ENCODE results near the gene TVP23A.
A peak's percentile ranks its signal among the peaks of the same experiment; 100 is the strongest.

The TVP23A gene

GRCh38 chr16:10817963-10818941, at the start of gene TVP23A:
TSS of gene TVP23A (minus strand) at chr16:10818794. CDS start at chr16:10818493, 301 bp downstream.
- Histone ChIP-seq H3K9ac (ENCODE audit: low read depth, low read length) (no peak within 1 kb of the TSS), H3K36me3 (ENCODE audit: control insufficient read depth, insufficient read depth, low read length) (no peaks in the 10 kb centered on the region), H3K9me3 (ENCODE audit: control insufficient read depth, insufficient read depth, low read length) (no peaks in the 10 kb centered on the region), H3K27me3 (ENCODE audit: control insufficient read depth, insufficient read depth, low read length) (peaks cover 5% of the 10 kb centered on the region; the same call in 1 of the 2 replicates), H3K27ac (ENCODE audit: low read depth, low read length) (no peak within 1 kb of the TSS), H3K4me1 (ENCODE audit: control insufficient read depth, insufficient read depth, low read length) (no peaks in the 10 kb centered on the region), H3K4me3 (ENCODE audit: low read depth, low read length) (peak within 1 kb of the TSS; percentile 66)

DNA sequence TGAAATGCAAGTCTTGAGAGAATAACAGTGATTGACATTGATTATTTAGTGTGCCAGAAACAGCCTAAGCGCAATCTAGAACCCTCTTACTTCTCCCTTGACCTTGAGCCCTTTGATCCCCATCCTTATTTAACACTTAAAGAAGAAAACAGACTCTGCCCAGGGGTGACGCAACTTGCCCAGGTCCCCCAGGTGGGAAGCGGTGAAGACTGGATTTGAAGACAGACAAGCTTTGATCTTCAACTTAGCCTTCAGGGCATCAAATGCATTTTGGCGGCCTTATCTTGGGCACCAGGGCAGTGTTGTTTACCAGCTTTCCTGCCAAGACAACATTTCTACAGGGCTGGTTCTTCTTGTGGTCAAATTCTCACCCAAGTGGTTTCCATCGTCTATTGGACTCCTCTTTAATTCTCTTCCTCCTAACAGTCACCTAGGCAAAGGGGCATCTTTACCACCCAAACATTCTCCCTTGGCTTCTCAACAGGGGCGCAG, 49.6 kb upstream of the TVP23A start:
- H3K36me3 ChIP-seq (ENCODE audit: control insufficient read depth, insufficient read depth, low read length) = no peaks in the 10 kb centered on the region
- 0 out of 2 replicates have a peak, but pooled peaks cover 3% of the 10 kb centered on the region for H3K4me1 ChIP-seq (ENCODE audit: control insufficient read depth, insufficient read depth, low read length)
- H3K27me3 ChIP-seq (ENCODE audit: control insufficient read depth, insufficient read depth, low read length) = no peaks in the 10 kb centered on the region
- no peak overlapping the region for H3K4me3 ChIP-seq (ENCODE audit: low read depth, low read length)
- no peak overlapping the region for H3K27ac ChIP-seq (ENCODE audit: low read depth, low read length)
- H3K9ac ChIP-seq (ENCODE audit: low read depth, low read length) = no peak overlapping the region
- no peaks in the 10 kb centered on the region for H3K9me3 ChIP-seq (ENCODE audit: control insufficient read depth, insufficient read depth, low read length)

DNA sequence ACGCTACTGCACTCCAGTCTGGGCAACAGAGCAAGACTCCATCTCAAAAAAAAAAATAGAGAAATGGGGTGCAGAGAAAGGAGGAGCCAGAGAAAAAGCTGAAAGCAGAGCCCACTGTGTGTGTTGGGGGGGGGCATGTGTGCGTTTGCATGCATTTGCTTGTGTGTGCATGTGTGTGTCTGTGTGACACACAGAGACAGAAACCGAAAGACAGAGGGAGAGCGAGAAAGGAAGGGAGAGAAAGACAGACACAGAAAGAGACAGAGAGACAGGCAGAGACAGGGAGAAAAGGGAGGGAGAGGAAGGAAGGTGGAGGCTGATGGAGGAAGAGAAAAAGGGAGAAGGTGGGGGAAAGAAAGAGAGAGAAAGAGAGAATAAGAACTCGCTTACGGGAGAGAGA, 48.6 kb upstream of the TVP23A start:
- H3K27me3 ChIP-seq (ENCODE audit: control insufficient read depth, insufficient read depth, low read length) = no peaks in the 10 kb centered on the region
- no peak overlapping the region for H3K4me3 ChIP-seq (ENCODE audit: low read depth, low read length)
- no peaks in the 10 kb centered on the region for H3K9me3 ChIP-seq (ENCODE audit: control insufficient read depth, insufficient read depth, low read length)
- no peak overlapping the region for H3K27ac ChIP-seq (ENCODE audit: low read depth, low read length)
- no peaks in the 10 kb centered on the region for H3K36me3 ChIP-seq (ENCODE audit: control insufficient read depth, insufficient read depth, low read length)
- no peak overlapping the region for H3K9ac ChIP-seq (ENCODE audit: low read depth, low read length)
- 0 out of 2 replicates have a peak, but pooled peaks cover 3% of the 10 kb centered on the region for H3K4me1 ChIP-seq (ENCODE audit: control insufficient read depth, insufficient read depth, low read length)

DNA sequence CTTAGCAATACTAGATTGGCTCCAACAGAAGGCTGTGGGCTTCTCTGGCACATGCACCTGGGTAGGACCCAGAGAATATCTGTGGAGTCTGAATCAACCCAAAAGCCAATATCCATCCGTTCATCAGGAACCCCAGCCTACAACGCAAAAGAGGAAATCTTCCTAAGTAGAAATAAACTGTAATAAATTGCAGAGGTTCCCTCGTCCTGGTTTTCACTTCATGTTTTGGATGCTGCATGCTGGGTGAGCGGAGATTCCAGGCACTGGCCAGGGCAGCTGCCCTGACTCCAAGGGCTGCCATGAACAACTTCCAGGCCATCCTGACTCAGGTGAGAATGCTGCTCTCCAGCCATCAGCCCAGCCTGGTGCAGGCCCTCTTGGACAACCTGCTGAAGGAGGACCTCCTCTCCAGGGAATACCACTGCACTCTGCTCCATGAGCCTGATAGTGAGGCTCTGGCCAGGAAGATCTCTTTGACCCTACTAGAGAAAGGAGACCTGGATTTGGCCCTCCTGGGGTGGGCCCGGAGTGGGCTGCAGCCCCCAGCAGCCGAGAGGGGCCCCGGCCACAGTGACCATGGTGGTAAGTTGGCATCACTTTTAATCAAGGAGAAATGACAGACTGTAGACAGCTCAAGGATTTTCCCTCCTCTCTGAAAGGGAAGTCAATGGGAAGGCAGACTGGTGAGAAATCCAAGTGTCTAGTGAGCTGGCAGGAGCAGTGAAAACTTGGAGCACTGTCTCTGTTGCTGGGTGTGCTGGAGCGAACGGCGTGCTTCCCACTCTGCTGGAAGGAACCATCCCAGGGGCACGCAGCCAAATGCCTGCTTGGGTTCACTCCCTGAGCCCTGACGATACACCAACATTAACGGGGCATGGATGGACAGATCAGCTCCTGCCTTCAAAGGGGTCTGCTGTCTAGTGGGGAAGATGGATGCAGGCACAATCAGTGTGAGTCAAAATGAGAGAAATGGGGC, 47.7 kb upstream of the TVP23A start:
- no peak overlapping the region for H3K9ac ChIP-seq (ENCODE audit: low read depth, low read length)
- no peaks in the 10 kb centered on the region for H3K9me3 ChIP-seq (ENCODE audit: control insufficient read depth, insufficient read depth, low read length)

GRCh38 chr16:10862438-10862837, 43.8 kb upstream of the TVP23A start:
- H3K9ac ChIP-seq (ENCODE audit: low read depth, low read length) = no peak overlapping the region
- no peak overlapping the region for H3K27ac ChIP-seq (ENCODE audit: low read depth, low read length)
- H3K9me3 ChIP-seq (ENCODE audit: control insufficient read depth, insufficient read depth, low read length) = no peaks in the 10 kb centered on the region
- H3K4me1 ChIP-seq (ENCODE audit: control insufficient read depth, insufficient read depth, low read length) = no peaks in the 10 kb centered on the region
- no peak overlapping the region for H3K4me3 ChIP-seq (ENCODE audit: low read depth, low read length)
- H3K27me3 ChIP-seq (ENCODE audit: control insufficient read depth, insufficient read depth, low read length) = no peaks in the 10 kb centered on the region
- no peaks in the 10 kb centered on the region for H3K36me3 ChIP-seq (ENCODE audit: control insufficient read depth, insufficient read depth, low read length)

More for the DNA sequence above, 47.7 kb upstream of the TVP23A start:
- H3K4me1 ChIP-seq (ENCODE audit: control insufficient read depth, insufficient read depth, low read length) = 0 out of 2 replicates have a peak, but pooled peaks cover 2% of the 10 kb centered on the region
- no peak overlapping the region for H3K27ac ChIP-seq (ENCODE audit: low read depth, low read length)
- H3K27me3 ChIP-seq (ENCODE audit: control insufficient read depth, insufficient read depth, low read length) = no peaks in the 10 kb centered on the region
- no peak overlapping the region for H3K4me3 ChIP-seq (ENCODE audit: low read depth, low read length)
- no peaks in the 10 kb centered on the region for H3K36me3 ChIP-seq (ENCODE audit: control insufficient read depth, insufficient read depth, low read length)

DNA sequence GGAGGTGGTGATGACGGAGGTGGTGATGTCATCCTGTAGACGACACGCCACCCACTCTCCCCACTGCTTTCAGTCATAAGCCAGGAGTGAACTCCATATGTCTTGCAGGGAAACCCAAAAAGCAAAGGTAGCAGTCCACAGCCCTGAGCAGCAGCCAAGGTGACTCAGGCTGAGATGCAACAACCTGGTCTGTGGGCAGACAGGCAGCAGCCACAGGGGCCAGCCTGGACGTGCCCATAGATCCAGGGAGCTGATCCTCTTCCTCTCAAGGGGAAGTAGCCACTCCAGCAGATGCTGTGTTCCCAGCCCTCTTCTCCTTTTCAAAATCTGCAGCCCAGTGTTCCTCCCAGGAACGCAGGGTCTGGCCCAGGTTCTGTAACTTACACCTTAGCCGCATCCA, 41.1 kb upstream of the TVP23A start:
- Histone ChIP-seq H3K9me3 (ENCODE audit: control insufficient read depth, insufficient read depth, low read length) (no peaks in the 10 kb centered on the region), H3K27me3 (ENCODE audit: control insufficient read depth, insufficient read depth, low read length) (no peaks in the 10 kb centered on the region), H3K36me3 (ENCODE audit: control insufficient read depth, insufficient read depth, low read length) (no peaks in the 10 kb centered on the region), H3K27ac (ENCODE audit: low read depth, low read length) (no peak overlapping the region), H3K9ac (ENCODE audit: low read depth, low read length) (no peak overlapping the region), H3K4me1 (ENCODE audit: control insufficient read depth, insufficient read depth, low read length) (no peaks in the 10 kb centered on the region), H3K4me3 (ENCODE audit: low read depth, low read length) (no peak overlapping the region)

DNA sequence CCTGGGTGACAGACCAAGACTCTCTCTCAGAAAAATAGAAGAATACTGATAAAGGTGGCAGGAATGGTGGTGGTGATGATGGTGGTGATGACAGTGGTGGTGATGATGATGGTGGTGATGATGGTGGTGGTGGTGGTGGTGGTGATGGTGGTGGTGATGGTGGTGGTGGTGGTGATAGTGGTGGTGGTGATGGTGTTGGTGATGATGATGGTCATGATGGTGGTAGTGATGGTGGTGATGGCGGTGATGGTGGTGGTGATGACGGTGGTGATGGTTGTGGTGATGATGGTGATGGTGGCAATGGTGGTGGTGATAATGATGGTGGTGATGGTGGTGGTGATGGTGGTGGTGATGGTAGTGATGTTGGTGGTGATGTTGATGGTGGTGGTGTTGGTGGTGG, 40.4 kb upstream of the TVP23A start:
- Histone ChIP-seq H3K4me3 (ENCODE audit: low read depth, low read length) (no peak overlapping the region), H3K27ac (ENCODE audit: low read depth, low read length) (no peak overlapping the region), H3K9me3 (ENCODE audit: control insufficient read depth, insufficient read depth, low read length) (no peaks in the 10 kb centered on the region), H3K4me1 (ENCODE audit: control insufficient read depth, insufficient read depth, low read length) (no peaks in the 10 kb centered on the region), H3K9ac (ENCODE audit: low read depth, low read length) (no peak overlapping the region), H3K36me3 (ENCODE audit: control insufficient read depth, insufficient read depth, low read length) (no peaks in the 10 kb centered on the region), H3K27me3 (ENCODE audit: control insufficient read depth, insufficient read depth, low read length) (no peaks in the 10 kb centered on the region)

GRCh38 chr16:10858203-10858602, 39.6 kb upstream of the TVP23A start:
- Histone ChIP-seq H3K4me1 (ENCODE audit: control insufficient read depth, insufficient read depth, low read length) (no peaks in the 10 kb centered on the region), H3K27ac (ENCODE audit: low read depth, low read length) (no peak overlapping the region), H3K9ac (ENCODE audit: low read depth, low read length) (no peak overlapping the region), H3K9me3 (ENCODE audit: control insufficient read depth, insufficient read depth, low read length) (no peaks in the 10 kb centered on the region), H3K36me3 (ENCODE audit: control insufficient read depth, insufficient read depth, low read length) (no peaks in the 10 kb centered on the region), H3K27me3 (ENCODE audit: control insufficient read depth, insufficient read depth, low read length) (no peaks in the 10 kb centered on the region), H3K4me3 (ENCODE audit: low read depth, low read length) (no peak overlapping the region)

- Histone ChIP-seq H3K9me3 (ENCODE audit: control insufficient read depth, insufficient read depth, low read length) (no peaks in the 10 kb centered on the region), H3K27ac (ENCODE audit: low read depth, low read length) (no peak overlapping the region), H3K27me3 (ENCODE audit: control insufficient read depth, insufficient read depth, low read length) (no peaks in the 10 kb centered on the region), H3K4me3 (ENCODE audit: low read depth, low read length) (no peak overlapping the region), H3K9ac (ENCODE audit: low read depth, low read length) (no peak overlapping the region), H3K36me3 (ENCODE audit: control insufficient read depth, insufficient read depth, low read length) (no peaks in the 10 kb centered on the region), H3K4me1 (ENCODE audit: control insufficient read depth, insufficient read depth, low read length) (no peaks in the 10 kb centered on the region)
These were observed 37.4 kb upstream of the TVP23A start for GRCh38 chr16:10856042-10856441.

DNA sequence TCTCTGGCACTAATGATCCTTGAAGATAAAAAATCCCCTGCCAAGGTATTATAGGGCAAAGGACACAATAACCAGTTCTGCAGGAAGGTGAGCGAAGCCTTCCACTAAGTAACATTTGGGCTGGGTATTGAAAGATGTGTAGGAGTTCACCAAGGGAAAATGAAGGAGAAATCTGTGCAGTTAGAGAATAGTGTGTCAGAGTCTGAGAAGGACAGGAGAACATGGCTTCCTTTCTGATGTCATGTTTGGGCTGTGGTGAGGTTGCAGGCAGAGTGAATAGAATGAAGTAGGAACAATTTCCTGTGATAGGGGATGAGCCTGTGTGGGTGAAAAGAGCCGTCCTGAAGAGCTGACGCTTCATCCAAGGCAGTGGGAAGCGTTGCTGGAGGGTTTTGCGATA, 34.4 kb upstream of the TVP23A start:
- Histone ChIP-seq H3K9me3 (ENCODE audit: control insufficient read depth, insufficient read depth, low read length) (no peaks in the 10 kb centered on the region), H3K9ac (ENCODE audit: low read depth, low read length) (no peak overlapping the region)

More for the DNA sequence above, 34.4 kb upstream of the TVP23A start:
- H3K4me1 ChIP-seq (ENCODE audit: control insufficient read depth, insufficient read depth, low read length) = no peaks in the 10 kb centered on the region
- H3K4me3 ChIP-seq (ENCODE audit: low read depth, low read length) = no peak overlapping the region
- H3K27me3 ChIP-seq (ENCODE audit: control insufficient read depth, insufficient read depth, low read length) = no peaks in the 10 kb centered on the region
- no peak overlapping the region for H3K27ac ChIP-seq (ENCODE audit: low read depth, low read length)
- H3K36me3 ChIP-seq (ENCODE audit: control insufficient read depth, insufficient read depth, low read length) = no peaks in the 10 kb centered on the region

Measured in HUES48 (cell line).